Fibroblast of upper back skin (primary cell): ENCODE measurements around the gene OSCP1.

Source experiments
- DNase-seq: peaks from one replicate; pipeline ENCODE4 v3.0.0-alpha.2; 2013

Gene OSCP1

GRCh38 chr1:36446271-36446670 lies 4.0 kb downstream of the OSCP1 start:
- DNase-seq: no peak

DNA sequence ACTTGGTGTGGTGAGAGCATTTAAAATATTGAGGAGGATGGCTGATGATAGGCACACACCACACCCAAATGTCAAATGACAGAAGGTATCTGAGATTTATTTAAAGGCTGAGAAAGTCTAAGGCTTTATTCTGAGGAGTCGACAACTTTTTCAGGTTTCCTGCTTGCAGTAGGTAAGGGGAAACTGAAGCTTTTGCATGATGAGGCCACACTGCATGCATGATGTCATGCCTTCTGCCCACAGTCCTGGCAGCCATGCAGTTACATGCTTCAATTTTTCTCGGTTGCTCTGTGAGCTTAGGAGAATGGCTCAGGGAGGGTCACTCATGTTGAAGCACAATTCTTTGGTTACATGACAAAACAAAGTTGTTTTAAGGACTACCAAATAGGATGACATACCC lies 7.0 kb downstream of the OSCP1 start:
- DNase-seq: no peak

DNA sequence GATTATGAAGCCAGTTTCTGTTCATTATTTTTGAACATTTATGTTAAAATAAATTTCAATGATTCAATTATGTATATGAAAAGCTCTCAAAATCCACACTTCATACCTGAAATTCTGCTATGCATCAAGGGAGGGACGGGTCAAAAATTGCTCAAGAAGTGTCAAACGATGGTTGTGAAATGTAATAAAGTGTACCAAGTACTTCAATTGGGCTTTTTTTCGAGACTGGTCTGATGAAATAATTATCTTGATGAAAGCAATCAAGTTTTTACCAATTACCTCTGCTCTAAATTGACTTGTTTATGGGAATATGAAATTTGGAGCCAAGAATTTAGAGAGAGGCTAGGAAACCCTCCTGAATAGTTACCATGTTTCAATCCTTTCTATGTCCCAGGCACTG lies 7.9 kb downstream of the OSCP1 start:
- no peak for DNase-seq

DNA sequence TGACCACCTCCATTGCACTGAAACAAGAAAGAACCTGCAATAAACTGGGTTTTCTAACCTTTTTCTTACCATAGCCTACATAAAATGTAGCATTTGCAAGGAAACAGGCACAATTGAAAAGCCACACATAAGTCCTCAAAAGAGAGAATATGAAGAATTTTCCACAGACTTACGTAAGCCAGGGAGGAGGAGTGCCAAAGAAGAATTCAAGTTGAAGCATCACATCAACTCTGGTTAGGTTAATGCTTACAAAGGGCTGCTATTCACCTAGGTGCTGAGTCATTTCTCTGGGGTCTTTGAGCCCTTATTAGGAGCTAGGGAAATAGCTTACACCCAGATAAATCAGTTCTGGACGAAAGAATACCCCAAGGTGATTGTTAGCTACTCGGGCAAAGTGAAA lies 9.6 kb downstream of the OSCP1 start:
- no peak for DNase-seq

DNA sequence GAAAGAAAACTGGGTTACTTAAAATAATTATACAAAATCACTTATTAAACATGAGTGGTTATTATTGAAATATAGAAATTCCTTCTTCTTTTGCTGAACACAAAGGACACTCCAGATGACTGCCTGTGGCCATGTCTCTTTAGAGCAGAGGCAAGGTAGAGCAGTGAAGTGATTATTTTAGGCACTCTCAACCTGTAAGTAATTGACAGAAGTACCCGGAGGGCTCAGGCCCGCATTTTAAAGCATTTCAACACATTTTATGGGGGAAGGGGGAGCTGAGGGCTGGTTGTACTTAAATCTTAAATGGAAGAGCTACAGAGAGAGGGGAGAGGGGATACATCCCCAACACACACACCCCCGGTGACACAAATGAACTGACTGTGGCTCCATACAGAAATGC lies 10.2 kb downstream of the OSCP1 start:
- no peak for DNase-seq

DNA sequence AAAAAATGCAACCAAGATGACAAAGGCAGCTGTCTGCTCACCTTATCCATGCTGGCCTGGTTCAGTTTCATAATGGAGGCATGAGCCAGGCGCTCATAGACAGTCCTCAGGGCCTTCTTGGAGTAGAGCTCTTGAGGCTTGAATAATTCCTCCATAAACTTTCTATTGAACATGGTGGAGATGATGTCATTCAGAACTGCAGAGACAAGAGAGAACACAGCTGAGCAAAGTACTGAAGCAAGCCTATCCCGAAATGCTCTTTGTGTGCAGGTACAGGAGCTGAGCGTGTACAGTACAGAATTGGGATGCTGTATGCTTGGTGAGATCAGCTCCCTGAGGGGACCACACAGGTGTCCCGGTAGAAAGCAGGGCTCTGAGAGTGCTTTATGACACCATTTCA lies 11.5 kb downstream of the OSCP1 start:
- DNase-seq: no peak

GRCh38 chr1:36436821-36437220 lies 13.4 kb downstream of the OSCP1 start:
- DNase-seq: no peak

DNA sequence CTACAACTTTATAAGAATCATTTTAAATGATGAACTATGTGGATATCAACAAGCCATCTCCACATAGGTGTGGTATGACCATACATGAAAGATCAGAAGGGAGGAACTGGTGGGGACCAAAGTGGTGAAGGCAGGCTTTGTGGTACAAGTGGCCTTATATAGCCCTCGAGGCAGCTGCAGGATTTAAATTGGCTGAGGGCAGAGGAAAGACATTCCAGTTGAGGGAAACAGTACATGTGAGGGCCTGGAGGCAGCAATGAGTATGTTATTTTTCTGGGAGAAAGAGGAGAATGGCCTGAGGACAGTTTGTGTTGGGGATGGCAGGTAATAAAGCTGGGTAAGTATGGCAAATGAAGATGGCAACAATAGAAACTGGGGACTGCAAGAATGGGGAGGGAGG lies 17.1 kb downstream of the OSCP1 start:
- no peak for DNase-seq

- no peak for DNase-seq
Measured at GRCh38 chr1:36432616-36433015, 17.6 kb downstream of the OSCP1 start.

GRCh38 chr1:36425791-36426190 lies 24.5 kb downstream of the OSCP1 start:
- DNase-seq: no peak

DNA sequence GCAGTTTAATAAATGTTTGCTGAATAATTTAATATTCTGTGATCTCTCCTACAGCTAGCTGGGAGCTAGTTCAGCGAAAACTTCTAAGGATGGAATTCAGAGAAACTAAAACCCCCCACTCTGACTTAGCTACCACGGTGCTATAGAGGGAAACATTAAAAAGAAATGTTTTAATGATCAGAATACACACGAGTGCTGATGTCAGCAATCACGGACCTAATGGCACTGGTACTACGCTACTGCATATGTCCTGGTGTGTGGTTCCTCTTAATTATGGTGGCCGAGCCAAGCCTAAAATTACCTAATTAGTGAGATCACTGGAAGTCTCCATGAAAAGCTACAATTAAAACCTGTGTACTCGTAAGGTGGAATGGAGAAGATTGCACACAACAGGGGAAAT lies 28.6 kb downstream of the OSCP1 start:
- DNase-seq: no peak

GRCh38 chr1:36420836-36421317 lies 29.4 kb downstream of the OSCP1 start:
- DNase-seq: peak; percentile 83

DNA sequence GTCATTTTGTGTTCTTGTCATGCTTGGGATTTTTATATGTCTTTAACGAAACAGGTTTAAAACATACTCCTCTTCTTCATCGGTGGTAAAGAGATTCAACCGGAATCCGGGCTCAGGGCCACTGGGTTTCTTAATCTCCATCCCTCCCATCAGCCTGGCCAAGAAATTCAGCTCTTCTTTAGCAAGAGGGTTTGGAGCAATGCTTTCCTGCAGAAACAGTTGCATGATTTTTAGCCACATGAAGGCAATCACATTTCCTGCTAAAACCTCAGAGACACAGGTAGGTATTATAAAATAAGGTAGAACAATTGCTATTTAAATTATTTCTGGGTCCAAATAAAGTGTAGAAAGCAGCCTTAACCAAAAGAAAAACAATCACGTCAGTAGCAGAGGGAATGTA lies 29.8 kb downstream of the OSCP1 start:
- no peak for DNase-seq

DNA sequence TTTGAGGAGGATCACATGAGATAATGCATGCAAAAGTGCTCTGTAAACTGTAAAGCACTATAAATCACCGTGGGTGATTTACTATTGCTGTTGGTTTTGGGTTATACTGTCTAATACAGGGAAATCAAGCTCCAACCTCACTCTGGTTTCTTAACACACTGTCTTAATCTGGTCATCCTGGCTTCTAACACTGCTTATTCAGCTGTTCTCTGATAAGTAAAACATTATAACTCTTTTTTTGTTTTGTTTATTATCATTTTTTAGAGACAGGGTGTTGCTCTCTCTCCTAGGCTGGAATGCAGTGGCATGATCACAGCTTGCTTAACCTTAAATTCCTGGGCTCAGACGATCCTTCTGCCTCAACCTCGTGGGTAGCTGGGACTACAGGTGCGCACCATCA lies 30.7 kb downstream of the OSCP1 start:
- no peak for DNase-seq

GRCh38 chr1:36419140-36419539 lies 31.1 kb downstream of the OSCP1 start:
- no peak for DNase-seq

- no peak for DNase-seq
Measured at GRCh38 chr1:36417931-36418330, 32.3 kb downstream of the OSCP1 start.

DNA sequence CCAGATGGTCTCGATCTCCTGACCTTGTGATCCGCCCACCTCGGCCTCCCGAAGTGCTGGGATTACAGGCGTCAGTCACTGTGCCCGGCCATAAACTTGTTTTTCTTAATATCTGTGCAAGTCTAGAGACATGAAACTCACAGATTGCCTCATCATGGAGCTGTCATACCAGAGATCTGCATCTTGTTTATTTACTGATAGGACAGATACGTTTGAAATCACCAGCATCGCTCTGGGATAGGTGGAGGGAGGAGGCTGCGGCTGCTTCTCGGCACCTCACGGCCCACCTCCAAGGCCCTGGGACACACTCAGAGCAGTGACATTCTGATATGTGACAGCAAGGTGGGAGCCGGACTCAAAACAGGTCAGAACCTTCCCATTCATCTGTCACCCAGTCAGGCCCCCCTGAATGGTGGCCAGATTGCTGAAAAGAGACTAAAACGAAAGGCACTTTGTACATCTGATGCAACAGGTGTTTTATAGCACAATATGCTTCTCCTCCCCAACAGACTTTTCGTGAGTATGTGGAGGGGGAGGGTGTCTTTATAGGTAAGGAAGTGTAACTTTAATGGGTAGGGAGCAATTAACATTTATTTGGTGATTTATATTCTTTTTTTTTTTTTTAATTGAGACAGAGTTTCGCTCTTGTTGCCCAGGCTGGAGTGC lies 34.5 kb downstream of the OSCP1 start:
- no peak for DNase-seq

- no peak for DNase-seq
Measured at GRCh38 chr1:36414384-36414783, 35.9 kb downstream of the OSCP1 start.

GRCh38 chr1:36411674-36412648 lies 38.3 kb downstream of the OSCP1 start:
- peak; percentile 42 for DNase-seq

GRCh38 chr1:36408479-36408878 lies 41.8 kb downstream of the OSCP1 start:
- peak; percentile 30 for DNase-seq

- DNase-seq: no peak
Measured at GRCh38 chr1:36406440-36406839, 43.8 kb downstream of the OSCP1 start.

GRCh38 chr1:36402504-36402890 lies 47.8 kb downstream of the OSCP1 start:
- DNase-seq: no peak

DNA sequence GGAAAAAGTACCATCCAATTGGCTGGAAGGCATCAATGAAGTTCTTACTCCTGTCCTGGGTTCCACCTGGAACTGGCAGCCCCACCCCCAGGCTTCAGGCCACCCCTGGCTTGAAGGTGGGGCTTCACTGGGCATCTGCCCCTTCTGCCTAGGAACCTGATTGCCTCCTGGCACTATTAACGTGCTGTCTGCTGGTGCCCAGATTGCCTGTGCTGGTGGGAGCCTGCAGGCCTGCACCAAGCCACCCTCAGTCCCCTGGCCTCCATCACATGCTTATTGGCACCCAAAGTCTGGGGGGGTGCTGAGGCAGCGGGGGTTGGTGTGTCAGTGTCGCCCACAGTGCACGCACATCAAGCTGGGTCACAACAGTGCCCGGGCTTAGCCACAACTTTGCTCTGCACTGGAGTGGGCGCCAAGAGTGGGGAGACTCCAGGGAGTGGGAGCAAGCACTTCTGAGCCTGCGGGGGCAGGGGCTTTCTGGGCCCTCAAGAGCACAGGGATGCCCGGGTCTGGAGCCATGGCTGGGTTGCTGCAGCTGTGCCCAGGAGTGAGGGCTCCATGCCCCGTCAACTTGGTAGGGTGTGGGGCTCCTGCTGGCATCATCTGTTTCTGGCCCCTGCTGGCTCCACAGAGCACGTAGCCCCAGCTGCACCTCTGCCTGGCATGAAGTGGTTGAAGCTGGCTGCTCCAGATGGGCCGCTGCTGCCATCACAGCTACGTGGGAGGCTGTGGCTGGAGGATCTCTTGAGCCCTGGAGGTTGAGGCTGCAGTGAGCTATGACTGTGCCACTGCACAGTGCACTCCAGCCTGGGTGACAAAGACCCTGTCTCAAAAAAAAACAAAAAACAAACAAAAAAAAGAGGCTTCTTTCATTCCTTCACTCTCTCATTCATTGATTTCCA lies 48.4 kb downstream of the OSCP1 start:
- no peak for DNase-seq
